HL-60/S4 treated with retinoic acid at 250 ng/mL for 4 days and 3 days (cell line): Measurements from ENCODE around the gene LRRC58.
"Not testable (repeated sequence)": the region's sequence is repeated elsewhere in the genome, so short reads cannot be mapped to it uniquely, and the experiment has no call there.

Experiments used
- in situ Hi-C: fragments of 300-500 bp; cut with MboI; formaldehyde crosslinking; loops from 2 replicates; pipeline ENCODE4 v1.7.0; 2022; ENCODE audit warnings: low sequenced_read_pairs

The LRRC58 gene

DNA sequence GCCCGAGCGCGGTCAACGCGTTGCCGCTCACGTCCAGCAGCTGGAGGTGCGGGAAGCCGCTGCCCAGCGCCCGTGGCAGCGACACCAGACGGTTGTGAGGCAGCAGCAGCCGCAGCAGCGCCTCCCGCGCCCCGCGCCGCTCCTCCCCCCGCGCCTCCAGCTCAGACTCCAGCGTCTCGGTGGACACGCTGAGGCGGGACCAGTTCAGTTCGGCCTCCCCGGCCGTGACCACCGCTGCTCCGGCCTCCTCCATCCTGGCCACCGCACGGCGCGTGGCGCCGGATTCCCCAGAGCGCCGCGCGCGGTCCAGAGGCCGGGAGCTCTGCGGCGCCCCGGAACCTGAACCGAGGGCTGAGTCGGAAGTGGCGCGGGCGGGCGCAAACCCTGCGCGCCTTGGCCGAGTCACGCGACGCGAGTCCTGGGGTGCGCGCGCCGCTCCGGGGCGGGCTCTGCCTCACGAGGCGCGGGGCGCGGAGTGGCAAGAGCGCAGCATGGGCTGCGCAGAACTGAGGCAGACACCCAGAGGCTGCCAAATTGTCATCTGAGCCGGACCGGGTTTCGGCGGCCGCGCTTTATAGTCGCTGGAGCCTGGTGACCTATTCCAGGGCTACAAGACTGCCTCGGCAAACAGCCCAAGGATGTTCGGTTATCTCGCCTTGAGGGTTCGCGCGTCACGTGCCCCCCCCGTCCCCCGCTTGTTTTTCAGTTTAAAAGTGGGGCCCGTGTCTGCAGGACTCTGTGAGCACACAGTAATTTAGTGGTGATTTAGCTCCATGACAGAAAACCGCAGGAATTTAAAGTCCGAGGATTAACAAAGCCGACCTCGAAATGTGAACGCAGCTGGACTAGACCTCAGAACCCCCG lies at the start of gene LRRC58:
TSS of gene LRRC58 (minus strand) at position 364 of the 864 bp plus-strand sequence. CDS start at position 253, 111 bp downstream.
- in situ Hi-C loops, result no loop called here

DNA sequence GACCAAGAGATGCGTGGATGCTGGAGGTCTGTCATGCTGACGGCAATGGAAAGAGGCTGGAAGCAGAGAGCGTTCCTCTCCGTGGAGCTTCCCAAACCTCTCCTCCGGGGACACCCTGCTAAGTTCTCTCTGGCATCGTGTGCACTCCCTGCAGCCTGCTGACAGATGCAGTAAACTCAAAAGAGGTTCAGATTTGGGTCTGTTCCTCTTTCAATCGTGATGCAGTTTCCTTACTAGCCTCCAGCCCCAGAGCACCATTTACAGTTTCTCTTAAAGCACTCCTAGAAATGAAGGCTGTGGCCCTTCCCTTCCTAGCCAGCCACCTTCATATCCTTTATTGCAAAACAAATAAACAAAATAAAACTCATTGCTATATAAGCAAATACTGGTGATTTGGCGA lies 47.3 kb upstream of the LRRC58 start:
- in situ Hi-C loops, result no loop called here

DNA sequence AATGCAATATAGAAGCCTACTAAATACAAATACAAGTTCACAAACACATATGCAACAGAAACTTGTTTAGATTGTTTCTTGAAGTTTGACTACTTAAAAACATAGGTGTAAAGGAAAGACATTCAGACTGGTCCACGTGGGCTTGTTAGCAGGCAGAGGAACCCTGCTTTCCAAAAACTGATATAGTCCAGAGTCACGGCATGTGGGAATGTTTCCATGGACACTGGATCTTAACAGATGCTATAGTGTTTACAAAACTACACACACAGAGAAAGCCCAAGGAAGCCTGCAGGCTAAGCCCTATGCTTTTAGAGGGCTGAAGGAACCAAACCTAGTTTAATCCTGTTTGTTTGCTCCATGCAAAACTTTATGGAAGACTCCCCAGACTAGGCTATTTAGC lies 45.2 kb upstream of the LRRC58 start:
- in situ Hi-C loops, result no loop called here

DNA sequence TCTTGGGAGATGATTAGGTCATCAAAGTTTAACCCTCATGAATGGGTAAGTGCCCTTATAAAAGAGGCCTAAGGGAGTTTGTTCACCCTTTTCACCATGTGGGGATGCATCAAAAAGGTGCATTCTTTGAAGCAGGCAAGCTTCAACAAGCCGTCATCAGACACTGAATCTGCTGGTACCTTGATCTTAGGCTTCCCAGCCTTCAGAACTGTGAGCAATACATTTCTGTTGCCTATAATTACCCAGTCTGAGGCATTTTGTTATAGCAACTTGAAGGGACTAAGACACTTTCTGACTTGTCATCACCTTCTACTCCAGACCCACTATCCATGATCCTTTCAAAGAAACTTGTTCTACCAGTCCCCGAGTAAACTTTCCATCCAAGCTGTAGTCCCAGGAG lies 44.6 kb upstream of the LRRC58 start:
- in situ Hi-C loops, result no loop called here

DNA sequence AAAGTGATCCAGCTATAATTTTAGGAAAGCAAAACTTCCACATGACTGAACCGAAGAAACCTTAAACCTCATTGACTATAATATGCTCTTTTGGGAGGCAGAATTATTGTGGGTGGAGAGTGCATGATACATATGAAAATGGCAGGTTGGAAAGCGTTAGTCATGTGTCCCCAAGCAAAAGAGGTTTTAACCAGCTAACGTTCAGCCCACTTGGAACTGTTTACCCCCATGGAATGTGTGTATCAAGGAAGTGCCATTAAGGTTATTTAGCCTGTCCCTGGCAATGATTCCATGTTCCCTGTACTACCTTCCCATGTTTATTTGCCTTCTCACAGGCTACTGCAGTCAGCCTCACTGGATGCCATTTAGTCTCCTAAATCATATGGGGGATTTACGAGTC lies 44.1 kb upstream of the LRRC58 start:
- in situ Hi-C loops, result no loop called here

GRCh38 chr3:120382941-120383447 lies 33.8 kb upstream of the LRRC58 start:
- in situ Hi-C loops, result no loop called here

- in situ Hi-C loops, result no loop called here
Observed at GRCh38 chr3:120381503-120381902, 32.3 kb upstream of the LRRC58 start.

DNA sequence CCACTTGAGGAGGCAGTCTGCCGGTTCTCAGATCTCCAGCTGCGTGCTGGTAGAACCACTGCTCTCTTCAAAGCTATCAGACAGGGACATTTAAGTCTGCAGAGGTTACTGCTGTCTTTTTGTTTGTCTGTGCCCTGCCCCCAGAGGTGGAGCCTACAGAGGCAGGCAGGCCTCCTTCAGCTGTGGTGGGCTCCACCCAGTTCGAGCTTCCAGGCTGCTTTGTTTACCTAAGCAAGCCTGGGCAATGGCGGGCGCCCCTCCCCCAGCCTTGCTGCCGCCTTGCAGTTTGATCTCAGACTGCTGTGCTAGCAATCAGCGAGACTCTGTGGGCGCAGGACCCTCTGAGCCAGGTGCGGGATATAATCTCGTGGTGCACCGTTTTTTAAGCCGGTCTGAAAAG lies 28.8 kb upstream of the LRRC58 start:
- in situ Hi-C loops, result not testable (repeated sequence)

DNA sequence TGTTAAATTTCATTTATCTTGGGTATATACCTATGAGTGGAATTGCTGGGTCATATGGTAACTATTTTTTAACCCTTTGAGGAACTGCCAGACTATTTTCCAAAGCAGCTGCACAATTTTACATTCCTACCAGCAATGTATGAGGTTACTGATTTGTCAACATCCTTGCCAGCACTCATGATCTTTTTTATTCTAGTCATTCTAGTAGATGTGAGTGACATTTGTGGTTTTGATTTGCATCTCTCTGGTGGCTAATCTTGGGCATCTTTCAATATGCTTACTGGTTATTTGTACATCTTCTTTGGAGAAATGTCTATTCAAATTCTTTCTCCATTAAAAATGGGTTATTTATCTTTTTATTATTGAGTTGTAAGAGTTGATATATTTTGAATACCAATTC lies 21.3 kb upstream of the LRRC58 start:
- in situ Hi-C loops, result no loop called here

GRCh38 chr3:120369037-120369467 lies 19.9 kb upstream of the LRRC58 start:
- in situ Hi-C loops, result no loop called here

DNA sequence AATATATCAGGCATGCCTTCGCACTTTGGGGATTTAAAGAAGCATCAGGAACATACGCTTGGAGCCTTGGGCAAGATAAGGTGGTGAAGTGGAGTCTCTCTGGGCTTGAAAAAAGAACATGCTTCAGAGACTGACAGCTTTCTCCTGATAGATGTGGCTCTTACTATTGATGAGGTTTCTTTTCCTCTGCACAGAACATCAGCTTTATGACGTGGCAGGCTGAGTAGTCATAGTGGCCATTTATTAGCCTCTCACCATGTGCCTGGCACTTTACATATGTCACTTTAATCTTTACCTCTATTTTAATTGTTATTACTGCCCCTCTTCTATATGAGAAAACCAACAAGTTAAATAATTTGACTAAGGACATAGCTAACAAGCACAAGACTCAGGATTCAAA lies 19.0 kb upstream of the LRRC58 start:
- in situ Hi-C loops, result no loop called here

- in situ Hi-C loops, result no loop called here
Observed at GRCh38 chr3:120364821-120365220, 15.7 kb upstream of the LRRC58 start.

- in situ Hi-C loops, result no loop called here
Observed at GRCh38 chr3:120364101-120364500, 14.9 kb upstream of the LRRC58 start.

DNA sequence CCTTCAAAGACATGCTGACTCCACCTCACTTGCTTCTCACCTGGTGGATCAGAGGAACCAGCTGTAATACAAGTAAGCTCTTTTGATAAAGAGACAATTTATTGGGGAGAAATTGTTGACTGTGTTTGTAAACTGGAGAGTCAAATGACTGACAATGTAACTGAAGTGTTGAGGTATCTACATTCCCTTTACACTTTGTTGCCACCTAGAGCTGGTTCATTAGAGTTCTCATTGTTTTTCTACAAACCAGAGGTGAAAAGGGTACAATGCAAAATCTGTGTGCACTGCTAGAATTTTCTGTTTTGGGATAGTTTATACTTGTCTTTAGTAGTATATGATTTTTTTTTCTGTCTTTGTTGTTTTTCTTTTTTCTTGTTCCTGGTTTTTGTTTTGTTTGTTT lies 8.7 kb upstream of the LRRC58 start:
- in situ Hi-C loops, result no loop called here

DNA sequence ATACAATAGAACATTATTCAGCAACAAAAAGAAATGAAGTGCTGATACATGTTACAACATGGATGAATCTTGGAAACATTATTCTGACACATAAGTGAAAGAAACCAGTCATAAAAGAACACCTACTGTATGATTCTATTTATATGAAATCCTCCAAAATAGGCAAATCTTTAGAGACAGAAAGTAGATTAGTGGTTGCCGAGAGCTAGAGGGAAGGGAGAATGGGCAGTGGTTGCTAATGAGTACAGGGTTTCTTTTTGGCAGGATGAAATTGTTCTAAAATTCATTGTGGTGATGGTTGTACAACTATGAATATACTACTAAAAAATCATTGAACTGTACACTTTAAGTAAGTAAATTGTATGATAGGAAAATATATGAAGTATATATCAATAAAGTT lies 6.3 kb upstream of the LRRC58 start:
- in situ Hi-C loops, result no loop called here

DNA sequence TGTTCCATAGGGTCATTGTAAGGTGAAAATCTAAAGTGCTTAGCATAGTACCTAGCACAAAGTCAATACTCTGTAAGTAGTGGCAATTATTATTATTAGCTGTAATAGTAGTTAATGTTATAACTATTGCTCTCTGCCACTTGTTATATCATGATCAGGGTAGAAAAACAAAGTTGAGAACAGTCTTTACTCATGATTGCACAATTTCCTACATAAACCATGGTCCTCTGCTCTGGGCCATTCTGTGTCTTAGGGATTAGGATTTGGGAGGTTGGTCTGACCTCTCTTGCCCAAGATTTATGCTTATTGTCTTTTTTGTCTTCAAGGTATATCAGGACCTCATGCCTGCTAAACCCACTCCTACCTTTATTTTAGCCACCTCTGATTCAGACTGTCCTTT lies 4.3 kb upstream of the LRRC58 start:
- in situ Hi-C loops, result no loop called here

GRCh38 chr3:120352017-120352416 lies 2.9 kb upstream of the LRRC58 start:
- in situ Hi-C loops, result no loop called here

- in situ Hi-C loops, result no loop called here
Observed at GRCh38 chr3:120350401-120350941, 1.3 kb upstream of the LRRC58 start.

- in situ Hi-C loops, result no loop called here
Observed at GRCh38 chr3:120349855-120350125, 636 bp upstream of the LRRC58 start.

DNA sequence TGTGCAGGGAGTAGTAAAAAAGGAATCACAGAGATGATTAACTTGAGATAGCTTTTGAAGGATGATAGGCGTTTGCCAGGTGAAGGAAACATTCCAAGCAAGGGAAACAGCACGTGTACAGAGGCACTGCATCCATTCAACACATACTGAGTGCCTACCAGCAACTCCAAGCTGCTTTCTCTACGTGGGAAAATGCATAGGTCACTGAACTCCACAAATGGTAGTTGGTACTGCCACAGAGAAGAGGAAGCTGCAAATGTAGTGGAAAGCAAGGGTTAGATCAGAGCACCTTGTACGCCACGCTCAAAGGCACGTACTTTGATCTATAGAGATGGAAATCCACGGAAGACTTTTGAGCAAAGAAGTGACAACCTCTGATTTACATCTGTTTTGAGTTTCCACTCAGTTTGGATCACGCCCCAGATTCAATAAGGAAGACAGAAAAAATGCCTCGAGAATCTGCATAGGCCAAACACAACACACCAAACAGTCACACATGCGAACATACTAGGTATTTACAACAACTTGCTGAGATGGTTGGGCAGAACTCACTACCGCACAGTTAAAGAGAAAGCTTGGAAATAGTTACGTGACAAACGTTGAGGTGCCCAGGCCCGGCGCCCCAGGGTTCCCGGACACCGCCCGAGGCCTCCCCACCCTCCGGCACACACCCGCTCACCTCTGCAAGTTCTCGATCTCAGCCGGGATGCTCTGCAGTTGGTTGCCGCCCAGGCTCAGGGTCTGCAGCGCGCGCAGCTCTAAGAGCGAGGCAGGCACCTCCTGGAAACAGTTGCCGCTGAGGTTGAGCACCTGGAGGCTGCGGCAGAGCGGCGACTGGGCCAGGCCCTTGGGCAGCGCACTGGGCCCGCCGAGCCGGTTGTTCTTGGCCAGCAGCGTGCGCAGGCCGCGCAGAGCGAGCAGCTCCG lies 826 bp downstream of the LRRC58 start:
- in situ Hi-C loops, result no loop called here

GRCh38 chr3:120344349-120344748 lies 4.8 kb downstream of the LRRC58 start:
- in situ Hi-C loops, result no loop called here
